Measurements from ENCODE around the gene ADGRB2.

Gene ADGRB2

DNA sequence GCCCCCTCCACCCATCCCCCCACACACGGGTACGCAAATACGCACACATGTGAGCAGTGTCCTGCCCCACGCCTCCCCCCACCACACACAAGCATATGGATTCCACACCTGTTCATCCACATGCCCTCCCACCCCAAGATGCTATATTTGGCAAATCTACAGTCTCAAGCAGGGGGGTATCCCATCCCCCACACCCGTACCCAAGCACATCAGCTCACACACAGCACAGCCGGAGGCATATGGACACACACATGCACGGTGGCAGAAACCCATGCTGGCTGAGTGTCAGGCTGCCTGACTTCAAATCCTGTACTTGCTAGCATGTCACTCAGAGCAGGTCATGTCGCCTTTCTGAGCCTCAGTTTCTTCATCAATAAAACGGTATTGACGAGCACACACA is 70.9 kb downstream of the ADGRB2 start:
- Histone ChIP-seq H3K79me2 (ENCODE audit: insufficient read depth, low read length) (no peaks in the 10 kb centered on the region), H3K36me3 (ENCODE audit: low read length) (no peaks in the 10 kb centered on the region), H3K9me3 (ENCODE audit: insufficient read depth, low read length) (no peaks in the 10 kb centered on the region), H3K27ac (ENCODE audit: low read depth, low read length) (no peak overlapping the region), H3K9ac (ENCODE audit: low read length) (no peak overlapping the region), H3F3A (ENCODE audit: insufficient read depth) (no peaks in the 10 kb centered on the region), H4K20me1 (ENCODE audit: low read depth, low read length) (no peaks in the 10 kb centered on the region), H3K9me2 (replicated peaks; ENCODE audit: insufficient read depth, low read length) (no peaks in the 10 kb centered on the region), H3K4me3 (ENCODE audit: insufficient read depth, low read length, poor library complexity, severe bottlenecking) (no peak overlapping the region), H3K4me2 (ENCODE audit: low read depth, low read length, poor library complexity, severe bottlenecking) (no peak overlapping the region), H2AFZ (ENCODE audit: low read depth, low read length, severe bottlenecking) (no peak overlapping the region), H3K27me3 (ENCODE audit: low read length) (no peaks in the 10 kb centered on the region)
- no peak for TF ChIP-seq EZH2phosphoT487 (conservative IDR thresholded peaks at IDR 0.05; ENCODE audit: low read length)
- TF ChIP-seq, protein P1, sequence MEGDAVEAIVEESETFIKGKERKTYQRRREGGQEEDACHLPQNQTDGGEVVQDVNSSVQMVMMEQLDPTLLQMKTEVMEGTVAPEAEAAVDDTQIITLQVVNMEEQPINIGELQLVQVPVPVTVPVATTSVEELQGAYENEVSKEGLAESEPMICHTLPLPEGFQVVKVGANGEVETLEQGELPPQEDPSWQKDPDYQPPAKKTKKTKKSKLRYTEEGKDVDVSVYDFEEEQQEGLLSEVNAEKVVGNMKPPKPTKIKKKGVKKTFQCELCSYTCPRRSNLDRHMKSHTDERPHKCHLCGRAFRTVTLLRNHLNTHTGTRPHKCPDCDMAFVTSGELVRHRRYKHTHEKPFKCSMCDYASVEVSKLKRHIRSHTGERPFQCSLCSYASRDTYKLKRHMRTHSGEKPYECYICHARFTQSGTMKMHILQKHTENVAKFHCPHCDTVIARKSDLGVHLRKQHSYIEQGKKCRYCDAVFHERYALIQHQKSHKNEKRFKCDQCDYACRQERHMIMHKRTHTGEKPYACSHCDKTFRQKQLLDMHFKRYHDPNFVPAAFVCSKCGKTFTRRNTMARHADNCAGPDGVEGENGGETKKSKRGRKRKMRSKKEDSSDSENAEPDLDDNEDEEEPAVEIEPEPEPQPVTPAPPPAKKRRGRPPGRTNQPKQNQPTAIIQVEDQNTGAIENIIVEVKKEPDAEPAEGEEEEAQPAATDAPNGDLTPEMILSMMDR (IDR thresholded peaks at IDR 0.05; ENCODE audit: insufficient read depth, low read length, poor library complexity, severe bottlenecking) = no peak

DNA sequence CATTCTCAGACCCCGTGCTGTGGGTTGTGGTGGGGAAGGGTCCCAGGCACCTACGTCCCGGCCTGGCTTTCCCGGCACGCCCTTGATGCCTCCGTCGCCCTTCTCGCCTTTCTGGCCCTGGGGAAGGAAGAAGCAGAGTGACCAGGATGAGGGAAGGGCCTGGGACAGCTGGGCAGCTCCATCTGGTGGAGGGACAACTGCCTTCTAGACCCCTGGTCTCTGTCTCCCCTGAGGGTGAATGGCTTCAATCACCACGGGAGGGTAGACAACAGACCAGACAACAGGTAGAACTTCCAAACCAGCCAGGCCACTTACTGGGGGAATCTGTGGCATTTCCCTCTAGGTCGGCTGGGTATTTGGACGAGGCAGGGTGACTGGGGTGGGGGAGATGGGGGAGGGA is 72.2 kb downstream of the ADGRB2 start:
- no peaks in the 10 kb centered on the region for H3K27me3 ChIP-seq (ENCODE audit: low read length)
- no peaks in the 10 kb centered on the region for H4K20me1 ChIP-seq (ENCODE audit: low read depth, low read length)
- H3K36me3 ChIP-seq (ENCODE audit: low read length) = no peaks in the 10 kb centered on the region
- no peak overlapping the region for H2AFZ ChIP-seq (ENCODE audit: low read depth, low read length, severe bottlenecking)
- no peak overlapping the region for H3K27ac ChIP-seq (ENCODE audit: low read depth, low read length)
- no peak overlapping the region for H3K4me3 ChIP-seq (ENCODE audit: insufficient read depth, low read length, poor library complexity, severe bottlenecking)
- TF ChIP-seq, protein P1 (IDR thresholded peaks at IDR 0.05; ENCODE audit: insufficient read depth, low read length, poor library complexity, severe bottlenecking) = no peak
- TF ChIP-seq EZH2phosphoT487 (conservative IDR thresholded peaks at IDR 0.05; ENCODE audit: low read length) = no peak
- H3K4me2 ChIP-seq (ENCODE audit: low read depth, low read length, poor library complexity, severe bottlenecking) = no peak overlapping the region
- no peaks in the 10 kb centered on the region for H3F3A ChIP-seq (ENCODE audit: insufficient read depth)
- no peak overlapping the region for H3K9ac ChIP-seq (ENCODE audit: low read length)
- H3K9me2 ChIP-seq (replicated peaks; ENCODE audit: insufficient read depth, low read length) = no peaks in the 10 kb centered on the region
- H3K79me2 ChIP-seq (ENCODE audit: insufficient read depth, low read length) = no peaks in the 10 kb centered on the region
- H3K9me3 ChIP-seq (ENCODE audit: insufficient read depth, low read length) = no peaks in the 10 kb centered on the region

DNA sequence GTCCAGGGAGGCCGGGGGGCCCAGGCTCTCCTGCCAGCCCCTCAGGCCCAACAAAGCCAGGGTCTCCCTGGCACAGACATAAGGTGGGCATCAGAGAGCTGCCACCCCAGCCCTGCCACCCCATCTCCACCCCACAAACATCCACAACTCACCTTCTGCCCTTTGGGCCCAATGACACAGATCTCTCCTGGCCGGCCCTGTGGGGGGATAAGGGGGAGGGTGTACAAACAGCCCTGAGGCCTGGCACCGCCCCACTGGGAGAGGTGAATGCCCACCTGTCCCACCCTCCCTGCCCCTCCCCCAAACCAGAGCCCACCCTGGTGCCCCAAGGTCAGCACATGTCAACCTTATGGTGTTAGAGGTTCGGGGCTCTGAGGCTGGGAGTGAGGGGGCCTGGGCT is 72.7 kb downstream of the ADGRB2 start:
- H3K36me3 ChIP-seq (ENCODE audit: low read length) = no peaks in the 10 kb centered on the region
- no peaks in the 10 kb centered on the region for H3K27me3 ChIP-seq (ENCODE audit: low read length)
- no peak overlapping the region for H2AFZ ChIP-seq (ENCODE audit: low read depth, low read length, severe bottlenecking)
- no peak overlapping the region for H3K27ac ChIP-seq (ENCODE audit: low read depth, low read length)
- H3K9me3 ChIP-seq (ENCODE audit: insufficient read depth, low read length) = no peaks in the 10 kb centered on the region
- no peaks in the 10 kb centered on the region for H3K9me2 ChIP-seq (replicated peaks; ENCODE audit: insufficient read depth, low read length)
- H4K20me1 ChIP-seq (ENCODE audit: low read depth, low read length) = no peaks in the 10 kb centered on the region
- H3F3A ChIP-seq (ENCODE audit: insufficient read depth) = no peaks in the 10 kb centered on the region
- H3K79me2 ChIP-seq (ENCODE audit: insufficient read depth, low read length) = no peaks in the 10 kb centered on the region
- no peak for TF ChIP-seq EZH2phosphoT487 (conservative IDR thresholded peaks at IDR 0.05; ENCODE audit: low read length)
- TF ChIP-seq, protein P1 (IDR thresholded peaks at IDR 0.05; ENCODE audit: insufficient read depth, low read length, poor library complexity, severe bottlenecking) = no peak
- H3K9ac ChIP-seq (ENCODE audit: low read length) = no peak overlapping the region
- no peak overlapping the region for H3K4me2 ChIP-seq (ENCODE audit: low read depth, low read length, poor library complexity, severe bottlenecking)
- H3K4me3 ChIP-seq (ENCODE audit: insufficient read depth, low read length, poor library complexity, severe bottlenecking) = no peak overlapping the region
